Measurements from ENCODE around the gene M6PR.

M6PR gene

DNA sequence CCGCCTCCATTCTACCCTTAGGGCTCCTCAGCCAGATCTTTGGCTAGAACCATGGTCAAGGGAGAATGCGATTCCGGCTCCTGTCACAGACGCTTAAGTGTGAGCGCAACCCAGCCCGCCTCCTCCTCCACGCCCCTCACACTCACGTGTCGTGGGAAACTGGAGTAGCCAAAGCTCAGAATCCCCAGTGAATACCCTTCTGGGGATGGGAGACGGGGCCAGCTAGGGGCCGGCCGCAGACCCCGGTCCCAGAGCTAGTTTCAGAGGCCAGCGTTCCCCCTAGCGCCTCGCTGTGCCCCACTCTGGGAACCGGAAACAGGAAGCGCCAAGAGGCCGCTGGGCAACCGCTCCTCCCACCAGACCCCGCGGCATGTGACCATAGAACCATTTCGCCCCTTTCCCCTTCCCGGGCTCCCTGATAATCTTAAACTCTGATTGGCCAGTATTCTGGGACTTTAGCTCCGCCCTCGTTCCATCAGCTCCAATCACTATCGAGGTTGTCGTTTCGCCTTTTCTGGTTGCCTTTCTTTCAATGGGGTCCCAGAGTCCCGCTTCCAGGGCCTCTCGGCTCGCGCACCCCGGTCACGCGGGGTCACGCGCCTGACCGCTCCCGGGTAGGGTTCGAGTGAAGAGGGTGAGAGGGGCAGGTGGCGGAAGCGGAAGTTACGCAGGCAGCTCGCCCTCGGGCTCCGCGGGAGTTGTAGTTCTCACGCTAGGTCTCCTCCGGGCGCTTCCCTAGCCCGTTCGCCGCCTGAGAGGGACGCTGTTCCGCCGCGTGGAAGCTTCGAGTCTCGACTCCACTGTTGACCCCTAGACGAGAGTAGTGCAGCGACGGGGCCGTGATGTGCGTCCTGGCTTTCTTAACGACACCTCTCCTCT, at the start of gene M6PR:
M6PR (minus strand) TSS at position 304 of the 879 bp plus-strand sequence. CDS start 3,241 bp downstream, outside the sequence.
- peak; percentile 97 for DNase-seq

GRCh38 chr12:8996682-8997405, 47.4 kb upstream of the M6PR start:
- DNase-seq: no peak

DNA sequence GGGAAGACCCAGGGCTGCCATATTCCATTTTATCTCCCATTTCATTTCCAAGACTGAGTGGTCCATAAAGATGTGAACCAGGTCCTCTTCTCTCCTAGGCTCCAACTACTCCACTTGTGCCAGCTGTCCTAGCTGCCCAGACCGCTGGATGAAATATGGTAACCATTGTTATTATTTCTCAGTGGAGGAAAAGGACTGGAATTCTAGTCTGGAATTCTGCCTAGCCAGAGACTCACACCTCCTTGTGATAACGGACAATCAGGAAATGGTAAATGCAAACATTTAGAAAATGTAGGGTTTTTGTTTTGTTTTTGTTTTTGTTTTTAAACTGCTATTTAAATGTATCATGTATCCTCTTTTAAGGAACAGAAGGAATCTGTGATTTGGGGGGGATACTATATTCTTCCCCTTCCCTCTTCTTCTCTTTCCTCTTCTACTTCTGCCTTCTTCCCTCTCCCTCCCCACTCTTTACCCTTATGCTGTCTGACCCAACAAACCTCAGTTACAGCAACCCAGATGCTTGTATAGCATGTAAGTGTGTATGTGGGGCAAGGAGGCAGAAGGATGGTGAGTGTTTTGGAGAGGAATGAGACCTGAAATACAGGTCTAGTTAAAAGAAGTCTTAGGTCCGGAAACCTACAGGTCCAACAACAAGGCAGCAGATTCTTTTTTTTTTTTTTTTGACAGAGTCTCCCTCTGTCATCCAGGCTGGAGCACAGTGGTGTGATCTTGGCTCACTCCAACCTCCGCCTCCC, 45.8 kb upstream of the M6PR start:
- DNase-seq: no peak

DNA sequence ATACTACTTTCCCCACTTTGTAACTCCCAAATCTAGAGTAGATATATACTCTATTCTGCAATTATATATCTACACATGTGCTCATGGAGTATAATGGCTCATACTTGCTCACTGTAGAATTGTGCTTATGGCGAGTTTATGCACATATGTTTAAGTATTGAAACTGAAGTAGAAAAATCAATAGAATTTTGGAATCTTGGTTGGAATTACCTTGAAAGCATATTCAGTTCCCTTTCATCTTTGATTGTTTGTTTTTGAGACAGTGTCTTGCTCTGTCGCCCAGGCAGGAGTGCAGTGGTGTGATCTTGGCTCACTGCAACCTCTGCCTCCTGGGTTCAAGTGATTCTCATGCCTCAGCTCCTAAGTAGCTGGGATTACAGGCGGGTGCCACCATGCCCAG, 44.4 kb upstream of the M6PR start:
- no peak for DNase-seq

DNA sequence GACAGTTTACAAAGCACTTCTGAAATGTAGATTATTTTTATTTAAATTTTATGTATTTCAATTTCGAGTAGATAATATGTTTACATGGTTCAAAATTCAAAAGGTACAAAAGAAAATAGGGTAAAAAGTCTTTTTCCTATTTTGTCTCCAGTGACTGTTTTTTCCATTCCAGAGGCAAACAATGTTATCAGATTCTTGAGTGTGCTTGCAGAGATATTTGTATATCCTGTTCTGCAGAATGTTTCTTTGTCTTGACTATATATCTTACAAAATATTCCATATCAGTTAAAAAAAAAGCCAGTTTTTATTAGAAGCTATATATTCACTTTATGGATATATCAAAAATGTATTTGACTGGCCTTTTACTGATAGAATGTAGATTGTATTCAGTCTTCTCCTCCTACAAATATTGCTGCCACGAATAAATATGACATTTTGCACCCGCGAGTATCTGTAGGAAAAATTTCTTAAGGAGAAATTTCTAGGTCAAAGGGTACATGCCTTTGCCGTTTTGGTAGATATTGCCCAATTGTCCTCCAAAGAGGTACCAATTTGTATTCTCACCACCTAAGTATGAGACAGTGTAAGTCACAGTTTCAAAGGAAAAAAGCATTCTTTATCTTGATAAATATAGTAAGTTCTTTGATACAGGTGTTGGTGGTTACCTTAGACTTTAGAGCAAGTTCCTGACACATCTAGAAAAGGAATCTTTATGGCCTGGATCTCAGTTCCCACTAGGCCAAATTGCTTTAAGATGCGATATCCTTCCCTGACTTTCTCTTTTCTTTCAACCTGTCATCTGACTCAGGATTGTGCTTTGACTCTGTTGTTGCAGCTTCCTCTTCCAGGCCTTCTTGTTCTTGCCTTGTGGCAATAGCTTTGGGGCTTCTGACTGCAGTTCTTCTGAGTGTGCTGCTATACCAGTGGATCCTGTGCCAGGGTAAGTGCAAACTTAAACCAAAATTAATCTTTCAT, 42.2 kb upstream of the M6PR start:
- no peak for DNase-seq

DNA sequence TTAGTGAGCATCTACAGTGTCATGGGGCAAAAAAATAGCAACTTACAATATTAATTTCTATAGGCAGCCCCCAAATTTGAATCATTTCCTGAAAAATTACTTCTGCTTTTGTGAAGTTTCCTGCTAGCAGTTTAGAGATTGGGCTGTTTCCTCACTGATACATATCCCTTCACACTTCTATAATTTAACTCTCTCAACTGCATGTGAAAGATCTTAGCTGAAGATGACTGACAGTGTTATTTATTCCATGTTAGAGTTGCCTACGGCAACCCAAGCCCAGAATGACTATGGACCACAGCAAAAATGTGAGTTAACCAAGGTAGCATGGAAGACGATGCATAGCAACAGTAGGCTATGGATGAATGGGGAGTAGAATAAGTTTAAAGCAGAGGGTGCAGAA, 40.0 kb upstream of the M6PR start, which contains the start of gene KLRG1:
KLRG1 (plus strand) TSS at position 134 of the 400 bp plus-strand sequence; CDS start at position 224, 90 bp downstream.
- no peak for DNase-seq

DNA sequence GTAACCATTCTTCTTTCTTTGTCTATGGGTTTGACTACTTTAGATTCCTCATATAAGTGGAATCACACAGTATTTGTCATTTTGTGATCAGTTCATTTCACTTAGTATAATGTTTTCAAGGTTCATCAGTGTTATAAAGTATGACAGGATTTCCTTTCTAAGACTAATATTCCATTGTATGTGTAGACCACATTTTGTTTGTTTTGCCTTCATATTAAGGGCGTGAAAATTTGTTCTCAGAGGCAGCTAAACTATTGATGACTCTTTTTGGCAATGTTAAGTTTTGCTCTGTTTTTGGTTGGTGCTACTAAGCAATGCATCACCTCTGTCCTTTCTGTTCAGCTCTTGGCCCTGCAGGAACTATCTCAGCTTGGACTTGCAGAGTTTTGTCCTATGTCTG, 38.2 kb upstream of the M6PR start:
- no peak for DNase-seq

DNA sequence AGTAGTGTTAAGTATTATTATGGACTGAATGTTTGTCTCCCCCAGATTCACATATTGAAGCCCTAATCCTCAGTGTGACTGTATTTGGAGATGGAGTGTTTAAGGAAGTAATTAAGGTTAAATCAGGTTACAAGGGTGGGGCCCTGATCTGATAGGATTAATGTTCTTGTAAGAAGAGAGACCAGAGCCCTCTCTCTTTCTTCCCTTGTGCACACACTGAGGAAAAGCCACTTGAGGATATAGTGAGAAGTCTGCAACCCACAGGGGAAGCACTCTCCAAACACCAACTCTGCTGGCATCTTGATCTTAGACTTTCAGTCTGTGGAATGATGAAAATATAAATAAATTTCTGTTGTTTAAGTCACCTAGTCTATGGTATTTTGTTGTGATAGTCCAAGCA, 37.7 kb upstream of the M6PR start:
- no peak for DNase-seq

DNA sequence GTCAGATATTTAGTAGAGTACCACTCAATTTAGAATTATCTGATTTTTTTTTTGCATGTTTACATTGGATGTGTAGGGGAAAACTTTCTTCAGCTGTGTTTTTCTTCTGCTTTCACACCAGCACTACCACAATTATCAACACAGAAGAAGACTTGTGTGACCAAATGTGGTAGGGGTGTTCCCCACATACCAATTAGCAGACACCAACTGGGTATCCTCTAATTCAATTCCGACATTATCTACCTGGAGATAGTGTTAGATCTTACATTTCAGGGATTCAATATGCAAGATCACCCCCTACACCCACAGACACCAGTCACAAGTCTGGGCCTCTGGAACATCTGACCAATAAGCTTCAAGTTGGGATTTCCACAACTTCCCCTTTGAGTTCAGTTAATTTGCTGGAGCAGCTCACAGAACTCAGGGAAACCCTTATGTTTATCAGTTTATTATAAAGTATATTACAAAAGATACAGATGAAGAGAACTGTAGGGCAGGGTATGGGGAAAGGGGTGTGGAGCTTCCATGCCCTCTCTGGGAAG, 35.8 kb upstream of the M6PR start:
- no peak for DNase-seq

- DNase-seq: no peak
Measured at GRCh38 chr12:8980137-8980536, 30.7 kb upstream of the M6PR start.

- DNase-seq: no peak
Measured at GRCh38 chr12:8970432-8970831, 21.0 kb upstream of the M6PR start.

DNA sequence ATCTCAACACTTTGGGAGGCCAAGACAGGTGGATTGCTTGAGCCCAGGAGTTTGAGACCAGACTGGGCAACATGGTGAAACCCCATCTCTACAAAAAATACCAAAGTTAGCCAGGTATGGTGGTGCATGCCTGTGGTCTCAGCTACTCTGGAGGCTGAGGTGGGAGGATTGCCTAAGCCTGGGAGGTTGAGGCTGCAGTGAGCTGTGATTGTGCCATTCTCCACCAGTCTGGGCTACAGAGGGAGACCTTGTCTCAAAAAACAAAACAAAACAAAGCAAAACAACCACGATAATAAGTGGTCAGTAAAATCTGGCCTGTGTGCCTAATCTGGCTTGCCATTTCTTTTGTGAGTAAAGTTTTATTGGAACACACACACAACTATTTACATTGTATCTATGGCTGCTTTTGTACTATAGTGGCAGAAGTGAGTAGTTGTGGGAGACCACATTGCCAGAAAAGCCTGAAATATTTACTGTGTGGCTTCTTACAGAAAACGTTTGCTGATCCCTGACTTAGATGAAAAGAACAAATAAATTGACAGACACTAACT, 20.5 kb upstream of the M6PR start:
- no peak for DNase-seq

DNA sequence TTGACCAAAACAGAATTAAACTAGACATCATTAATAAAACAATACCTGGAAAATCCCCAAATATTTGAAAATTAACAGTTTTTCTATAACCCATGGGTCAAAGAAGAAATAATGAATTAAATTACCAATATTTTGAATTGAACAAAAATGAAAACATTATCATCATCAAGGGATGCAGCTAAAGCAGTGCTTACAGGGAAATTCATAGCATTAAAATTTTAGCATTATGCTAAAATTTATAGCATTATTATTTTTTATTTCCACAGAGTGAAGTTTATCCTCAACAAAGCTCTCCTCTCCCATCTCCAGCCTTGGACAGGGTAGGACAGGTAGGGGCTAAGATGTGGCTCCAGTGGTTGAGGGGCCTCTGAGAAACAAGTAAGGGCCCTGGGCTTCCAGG, 19.3 kb upstream of the M6PR start:
- DNase-seq: no peak

DNA sequence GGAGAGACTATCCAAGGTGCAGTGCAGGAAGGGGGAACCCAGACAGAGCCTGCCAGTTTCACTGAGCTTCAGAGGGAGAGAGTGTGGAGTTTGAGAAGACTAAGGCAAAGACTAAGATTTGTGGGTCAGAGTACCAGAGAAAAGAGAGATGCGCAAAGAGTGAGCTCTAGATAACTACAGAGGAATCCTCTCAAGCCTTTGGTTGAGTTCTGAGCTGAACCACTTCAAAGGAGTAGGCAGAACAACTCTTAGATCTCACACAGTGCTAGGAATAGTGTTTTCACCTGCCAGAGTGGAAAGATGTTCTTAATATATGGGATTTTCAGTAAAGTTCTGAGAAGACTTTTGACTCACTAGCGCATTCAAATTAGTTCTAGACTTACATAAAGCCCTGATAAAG, 10.7 kb upstream of the M6PR start:
- no peak for DNase-seq

GRCh38 chr12:8958066-8958465, 8.6 kb upstream of the M6PR start:
- DNase-seq: no peak

GRCh38 chr12:8957561-8957960, 8.1 kb upstream of the M6PR start:
- DNase-seq: no peak

- DNase-seq: no peak
Measured at GRCh38 chr12:8956772-8957171, 7.3 kb upstream of the M6PR start.

- DNase-seq: no peak
Measured at GRCh38 chr12:8956073-8956472, 6.6 kb upstream of the M6PR start.

DNA sequence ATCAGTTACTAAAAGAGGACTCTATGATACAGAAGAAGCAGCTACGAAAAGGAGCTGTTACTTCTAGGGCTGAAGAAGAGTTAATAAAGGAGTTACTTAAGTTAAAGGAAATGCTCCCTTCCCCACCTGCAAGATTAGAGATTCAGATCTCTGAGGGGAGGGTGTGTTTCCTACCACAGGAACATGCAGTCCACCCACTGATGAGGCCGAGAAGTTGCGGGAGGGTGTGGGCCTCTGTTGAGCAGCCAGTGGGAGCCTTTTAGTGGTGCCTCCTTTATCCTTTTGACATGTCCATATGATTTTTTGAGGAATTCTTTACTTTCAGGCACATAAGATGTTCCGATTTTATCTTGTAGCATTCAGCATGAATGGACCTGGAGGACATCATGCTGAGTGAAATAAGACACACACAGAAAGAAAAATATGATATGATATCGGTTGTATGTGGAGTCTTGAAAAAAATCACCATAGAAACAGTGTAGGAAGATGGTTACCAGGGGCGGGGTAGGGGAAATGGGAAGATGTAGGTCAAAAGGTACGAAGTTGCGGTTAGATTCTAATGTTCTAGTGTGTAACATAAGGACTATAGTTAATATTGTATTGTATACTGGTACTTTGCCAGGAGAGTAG, 4.4 kb upstream of the M6PR start:
- DNase-seq: peak; percentile 70

- no peak for DNase-seq
Measured at GRCh38 chr12:8951744-8952143, 2.3 kb upstream of the M6PR start.
